Measurements from ENCODE around the gene SH3PXD2B. TPM values are rescaled to one million over a fixed set of nuclear protein-coding genes. Genes with fewer than 3 reads are reported as not detected.
"Not testable (repeated sequence)": the region's sequence is repeated elsewhere in the genome, so short reads cannot be mapped to it uniquely, and the experiment has no call there.

SH3PXD2B gene
- total RNA-seq, 1 donor from 2014 or later: 52.3 TPM

GRCh38 chr5:172350212-172351181, 103.8 kb downstream of the SH3PXD2B start:
- no peaks in the 10 kb centered on the region for H3K27me3 Mint-ChIP-seq
- H3K4me3 Mint-ChIP-seq: no peak overlapping the region
- TF ChIP-seq CTCF (conservative IDR thresholded peaks at IDR 0.05): no peak
- H3K9me3 Mint-ChIP-seq: no peaks in the 10 kb centered on the region
- DNase-seq (ENCODE audit: extremely low spot score, unreplicated experiment): no peak
- H3K4me1 Mint-ChIP-seq (ENCODE audit: unreplicated experiment): peaks cover 10% of the 10 kb centered on the region
- no peak overlapping the region for H3K27ac Mint-ChIP-seq
- peaks cover 37% of the 10 kb centered on the region for H3K36me3 Mint-ChIP-seq

- not testable (repeated sequence) for H3K4me1 Mint-ChIP-seq (ENCODE audit: unreplicated experiment); H3K27ac Mint-ChIP-seq; H3K9me3 Mint-ChIP-seq; H3K27me3 Mint-ChIP-seq; DNase-seq (ENCODE audit: extremely low spot score, unreplicated experiment); H3K4me3 Mint-ChIP-seq
- peaks cover 40% of the 10 kb centered on the region for H3K36me3 Mint-ChIP-seq
Observed at GRCh38 chr5:172348733-172349132, 105.6 kb downstream of the SH3PXD2B start.

- Mint-ChIP-seq H3K36me3 (peaks cover 39% of the 10 kb centered on the region), H3K4me1 (ENCODE audit: unreplicated experiment) (no peaks in the 10 kb centered on the region), H3K27me3 (no peaks in the 10 kb centered on the region), H3K4me3 (no peak overlapping the region), H3K9me3 (no peaks in the 10 kb centered on the region), H3K27ac (no peak overlapping the region)
- no peak for DNase-seq (ENCODE audit: extremely low spot score, unreplicated experiment)
- TF ChIP-seq CTCF (conservative IDR thresholded peaks at IDR 0.05): no peak
Observed at GRCh38 chr5:172348084-172348483, 106.2 kb downstream of the SH3PXD2B start.

- Mint-ChIP-seq H3K27ac (no peak overlapping the region), H3K36me3 (peaks cover 37% of the 10 kb centered on the region), H3K4me1 (ENCODE audit: unreplicated experiment) (no peaks in the 10 kb centered on the region), H3K9me3 (no peaks in the 10 kb centered on the region), H3K27me3 (no peaks in the 10 kb centered on the region), H3K4me3 (no peak overlapping the region)
- DNase-seq (ENCODE audit: extremely low spot score, unreplicated experiment): no peak
- TF ChIP-seq CTCF (conservative IDR thresholded peaks at IDR 0.05): no peak
Observed at GRCh38 chr5:172347496-172348052, 106.8 kb downstream of the SH3PXD2B start.

GRCh38 chr5:172345881-172346280, 108.4 kb downstream of the SH3PXD2B start:
- no peaks in the 10 kb centered on the region for H3K9me3 Mint-ChIP-seq
- H3K27ac Mint-ChIP-seq: no peak overlapping the region
- peaks cover 40% of the 10 kb centered on the region for H3K36me3 Mint-ChIP-seq
- DNase-seq (ENCODE audit: extremely low spot score, unreplicated experiment): no peak
- no peak overlapping the region for H3K4me3 Mint-ChIP-seq
- TF ChIP-seq CTCF (conservative IDR thresholded peaks at IDR 0.05): no peak
- H3K4me1 Mint-ChIP-seq (ENCODE audit: unreplicated experiment): no peaks in the 10 kb centered on the region
- no peaks in the 10 kb centered on the region for H3K27me3 Mint-ChIP-seq

- no peak for TF ChIP-seq CTCF (conservative IDR thresholded peaks at IDR 0.05)
Observed at GRCh38 chr5:172344855-172345409, 109.4 kb downstream of the SH3PXD2B start.

More at GRCh38 chr5:172344855-172345409, 109.4 kb downstream of the SH3PXD2B start:
- H3K36me3 Mint-ChIP-seq: peaks cover 46% of the 10 kb centered on the region
- H3K27ac Mint-ChIP-seq: no peak overlapping the region
- no peaks in the 10 kb centered on the region for H3K4me1 Mint-ChIP-seq (ENCODE audit: unreplicated experiment)
- H3K4me3 Mint-ChIP-seq: no peak overlapping the region
- no peaks in the 10 kb centered on the region for H3K9me3 Mint-ChIP-seq
- DNase-seq (ENCODE audit: extremely low spot score, unreplicated experiment): no peak
- H3K27me3 Mint-ChIP-seq: no peaks in the 10 kb centered on the region
